Measurements from ENCODE around the gene FBXL7.

DNA sequence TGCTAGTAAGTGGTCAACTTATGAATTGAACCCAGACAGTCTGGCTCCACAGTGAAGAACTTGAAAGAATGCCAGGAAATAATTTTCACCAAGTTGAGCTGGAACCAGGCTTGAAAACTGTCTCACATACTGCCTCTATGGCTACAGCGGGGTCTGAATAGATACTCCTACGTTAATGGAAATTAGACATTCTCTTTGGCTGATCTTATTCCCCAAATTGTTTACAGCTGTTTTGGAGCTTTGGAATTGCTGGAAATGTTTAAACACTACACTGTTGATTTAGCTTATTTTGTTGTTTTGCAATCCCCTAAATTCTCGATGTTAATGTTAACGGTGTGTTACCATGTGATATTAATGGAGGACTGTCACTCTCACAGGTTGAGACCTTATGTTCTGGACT lies 146.4 kb downstream of the FBXL7 start:
- no peak for TF ChIP-seq EP300 (IDR thresholded peaks at IDR 0.05; ENCODE audit: borderline replicate concordance)
- TF ChIP-seq TEAD4 (IDR thresholded peaks at IDR 0.05) = no peak
- TF ChIP-seq, protein P1, sequence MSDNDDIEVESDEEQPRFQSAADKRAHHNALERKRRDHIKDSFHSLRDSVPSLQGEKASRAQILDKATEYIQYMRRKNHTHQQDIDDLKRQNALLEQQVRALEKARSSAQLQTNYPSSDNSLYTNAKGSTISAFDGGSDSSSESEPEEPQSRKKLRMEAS (IDR thresholded peaks at IDR 0.05) = no peak
- no peak for TF ChIP-seq TAF1 (IDR thresholded peaks at IDR 0.05; ENCODE audit: low read depth)
- TF ChIP-seq, protein P2, sequence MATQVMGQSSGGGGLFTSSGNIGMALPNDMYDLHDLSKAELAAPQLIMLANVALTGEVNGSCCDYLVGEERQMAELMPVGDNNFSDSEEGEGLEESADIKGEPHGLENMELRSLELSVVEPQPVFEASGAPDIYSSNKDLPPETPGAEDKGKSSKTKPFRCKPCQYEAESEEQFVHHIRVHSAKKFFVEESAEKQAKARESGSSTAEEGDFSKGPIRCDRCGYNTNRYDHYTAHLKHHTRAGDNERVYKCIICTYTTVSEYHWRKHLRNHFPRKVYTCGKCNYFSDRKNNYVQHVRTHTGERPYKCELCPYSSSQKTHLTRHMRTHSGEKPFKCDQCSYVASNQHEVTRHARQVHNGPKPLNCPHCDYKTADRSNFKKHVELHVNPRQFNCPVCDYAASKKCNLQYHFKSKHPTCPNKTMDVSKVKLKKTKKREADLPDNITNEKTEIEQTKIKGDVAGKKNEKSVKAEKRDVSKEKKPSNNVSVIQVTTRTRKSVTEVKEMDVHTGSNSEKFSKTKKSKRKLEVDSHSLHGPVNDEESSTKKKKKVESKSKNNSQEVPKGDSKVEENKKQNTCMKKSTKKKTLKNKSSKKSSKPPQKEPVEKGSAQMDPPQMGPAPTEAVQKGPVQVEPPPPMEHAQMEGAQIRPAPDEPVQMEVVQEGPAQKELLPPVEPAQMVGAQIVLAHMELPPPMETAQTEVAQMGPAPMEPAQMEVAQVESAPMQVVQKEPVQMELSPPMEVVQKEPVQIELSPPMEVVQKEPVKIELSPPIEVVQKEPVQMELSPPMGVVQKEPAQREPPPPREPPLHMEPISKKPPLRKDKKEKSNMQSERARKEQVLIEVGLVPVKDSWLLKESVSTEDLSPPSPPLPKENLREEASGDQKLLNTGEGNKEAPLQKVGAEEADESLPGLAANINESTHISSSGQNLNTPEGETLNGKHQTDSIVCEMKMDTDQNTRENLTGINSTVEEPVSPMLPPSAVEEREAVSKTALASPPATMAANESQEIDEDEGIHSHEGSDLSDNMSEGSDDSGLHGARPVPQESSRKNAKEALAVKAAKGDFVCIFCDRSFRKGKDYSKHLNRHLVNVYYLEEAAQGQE (IDR thresholded peaks at IDR 0.05; ENCODE audit: low read depth) = no peak
- no peak for TF ChIP-seq CREB1 (IDR thresholded peaks at IDR 0.05; ENCODE audit: low read depth)
- TF ChIP-seq YY1 (IDR thresholded peaks at IDR 0.05; ENCODE audit: low read depth) = no peak
- no peak for TF ChIP-seq RAD21 (IDR thresholded peaks at IDR 0.05; ENCODE audit: low read depth)
- no peak for TF ChIP-seq FOXM1 (IDR thresholded peaks at IDR 0.05; ENCODE audit: borderline replicate concordance, low read depth)
- TF ChIP-seq NFIC (IDR thresholded peaks at IDR 0.05) = no peak
- no peak for TF ChIP-seq EGR1 (IDR thresholded peaks at IDR 0.05)
- no peak for TF ChIP-seq CEBPB (IDR thresholded peaks at IDR 0.05)
- TF ChIP-seq, protein P3, sequence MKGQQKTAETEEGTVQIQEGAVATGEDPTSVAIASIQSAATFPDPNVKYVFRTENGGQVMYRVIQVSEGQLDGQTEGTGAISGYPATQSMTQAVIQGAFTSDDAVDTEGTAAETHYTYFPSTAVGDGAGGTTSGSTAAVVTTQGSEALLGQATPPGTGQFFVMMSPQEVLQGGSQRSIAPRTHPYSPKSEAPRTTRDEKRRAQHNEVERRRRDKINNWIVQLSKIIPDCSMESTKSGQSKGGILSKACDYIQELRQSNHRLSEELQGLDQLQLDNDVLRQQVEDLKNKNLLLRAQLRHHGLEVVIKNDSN (IDR thresholded peaks at IDR 0.05) = no peak
- TF ChIP-seq ZBTB7A (IDR thresholded peaks at IDR 0.05; ENCODE audit: low read depth) = no peak

Measured in Ishikawa (cell line).